SU-DHL-6 (cell line): ENCODE results near the gene RORB.

ENCODE experiments used
- EZH2phosphoT487 ChIP-seq: fragments of 200-600 bp; sonication (generic), shearing (Covaris generic); conservative IDR thresholded peaks from 2 replicates; pipeline ENCODE4 v1.6.1; 2018; ENCODE audit warnings: mild to moderate bottlenecking, antibody characterized with exemption, low read length, moderate library complexity, mixed read lengths
- TF ChIP-seq, protein P1 (sequence below): fragments of 200-600 bp; sonication (generic); IDR thresholded peaks from one replicate; pipeline ENCODE4 v1.5.1; 2017; ENCODE audit warnings: antibody characterized with exemption, mild to moderate bottlenecking, low read length, moderate library complexity; ENCODE audit not compliant: insufficient read depth, poor library complexity, severe bottlenecking

DNA sequence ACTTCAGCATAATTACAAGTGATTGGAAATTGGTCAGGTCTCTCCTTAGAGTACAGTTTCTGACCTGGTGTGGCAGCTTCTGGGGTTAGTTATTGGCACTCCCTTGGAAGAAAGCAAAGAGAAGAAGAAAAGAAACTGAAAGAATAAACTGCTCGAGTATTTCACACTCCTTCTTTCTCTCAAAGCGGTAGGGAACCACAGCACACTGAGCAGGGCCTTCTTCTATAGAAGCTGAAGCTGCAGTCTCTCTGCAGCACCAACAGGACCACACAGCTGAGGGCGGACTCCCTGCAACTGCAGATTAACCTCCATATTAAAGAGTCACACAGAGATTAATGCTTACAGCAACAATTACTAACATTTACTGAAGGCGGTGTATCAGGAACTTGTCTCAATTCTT is 238.6 kb downstream of the RORB start:
- TF ChIP-seq, protein P1, sequence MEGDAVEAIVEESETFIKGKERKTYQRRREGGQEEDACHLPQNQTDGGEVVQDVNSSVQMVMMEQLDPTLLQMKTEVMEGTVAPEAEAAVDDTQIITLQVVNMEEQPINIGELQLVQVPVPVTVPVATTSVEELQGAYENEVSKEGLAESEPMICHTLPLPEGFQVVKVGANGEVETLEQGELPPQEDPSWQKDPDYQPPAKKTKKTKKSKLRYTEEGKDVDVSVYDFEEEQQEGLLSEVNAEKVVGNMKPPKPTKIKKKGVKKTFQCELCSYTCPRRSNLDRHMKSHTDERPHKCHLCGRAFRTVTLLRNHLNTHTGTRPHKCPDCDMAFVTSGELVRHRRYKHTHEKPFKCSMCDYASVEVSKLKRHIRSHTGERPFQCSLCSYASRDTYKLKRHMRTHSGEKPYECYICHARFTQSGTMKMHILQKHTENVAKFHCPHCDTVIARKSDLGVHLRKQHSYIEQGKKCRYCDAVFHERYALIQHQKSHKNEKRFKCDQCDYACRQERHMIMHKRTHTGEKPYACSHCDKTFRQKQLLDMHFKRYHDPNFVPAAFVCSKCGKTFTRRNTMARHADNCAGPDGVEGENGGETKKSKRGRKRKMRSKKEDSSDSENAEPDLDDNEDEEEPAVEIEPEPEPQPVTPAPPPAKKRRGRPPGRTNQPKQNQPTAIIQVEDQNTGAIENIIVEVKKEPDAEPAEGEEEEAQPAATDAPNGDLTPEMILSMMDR = no peak
- no peak for TF ChIP-seq EZH2phosphoT487
